BLaER1 treated with 17β-estradiol and CSF1 and Interleukin-3, amounts not matched to agents 10 nM and 100 nM (cell line): ENCODE results near the gene CRIP3.

Experiments used
- H3K27ac ChIP-seq, 11 experiments: shearing (Covaris generic); formaldehyde crosslinking; 2 replicates each; pipeline ENCODE4 v1.8.1; 2022
- H3K27me3 ChIP-seq, 11 experiments: shearing (Covaris generic); formaldehyde crosslinking; 2 replicates each; pipeline ENCODE4 v1.8.1; 2022
- H3K36me3 ChIP-seq, 11 experiments: shearing (Covaris generic); formaldehyde crosslinking; 2 replicates each; pipeline ENCODE4 v1.8.1; 2022
- H3K4me1 ChIP-seq, 10 experiments: shearing (Covaris generic); formaldehyde crosslinking; 2 replicates each; pipeline ENCODE4 v1.8.1; 2022
- H3K4me2 ChIP-seq, 11 experiments: shearing (Covaris generic); formaldehyde crosslinking; 2 replicates each; pipeline ENCODE4 v1.8.1; 2022
- H3K4me3 ChIP-seq, 10 experiments: shearing (Covaris generic); formaldehyde crosslinking; 2 replicates each; pipeline ENCODE4 v1.8.1; 2022
- H3K9ac ChIP-seq, 11 experiments: shearing (Covaris generic); formaldehyde crosslinking; 2 replicates each; pipeline ENCODE4 v1.8.1; 2022
- H3K9me3 ChIP-seq, 11 experiments: shearing (Covaris generic); formaldehyde crosslinking; replicated peaks in 1 of 11; 2 replicates each; pipeline ENCODE4 v1.8.1; 2022
- H4K20me1 ChIP-seq, 11 experiments: shearing (Covaris generic); formaldehyde crosslinking; 2 replicates each; pipeline ENCODE4 v1.8.1; 2022
- Cebpa-rat ChIP-seq, 11 experiments: shearing (Covaris generic); IDR thresholded peaks; 2 replicates each; pipeline ENCODE4 v1.8.1; 2022

CRIP3 gene

DNA sequence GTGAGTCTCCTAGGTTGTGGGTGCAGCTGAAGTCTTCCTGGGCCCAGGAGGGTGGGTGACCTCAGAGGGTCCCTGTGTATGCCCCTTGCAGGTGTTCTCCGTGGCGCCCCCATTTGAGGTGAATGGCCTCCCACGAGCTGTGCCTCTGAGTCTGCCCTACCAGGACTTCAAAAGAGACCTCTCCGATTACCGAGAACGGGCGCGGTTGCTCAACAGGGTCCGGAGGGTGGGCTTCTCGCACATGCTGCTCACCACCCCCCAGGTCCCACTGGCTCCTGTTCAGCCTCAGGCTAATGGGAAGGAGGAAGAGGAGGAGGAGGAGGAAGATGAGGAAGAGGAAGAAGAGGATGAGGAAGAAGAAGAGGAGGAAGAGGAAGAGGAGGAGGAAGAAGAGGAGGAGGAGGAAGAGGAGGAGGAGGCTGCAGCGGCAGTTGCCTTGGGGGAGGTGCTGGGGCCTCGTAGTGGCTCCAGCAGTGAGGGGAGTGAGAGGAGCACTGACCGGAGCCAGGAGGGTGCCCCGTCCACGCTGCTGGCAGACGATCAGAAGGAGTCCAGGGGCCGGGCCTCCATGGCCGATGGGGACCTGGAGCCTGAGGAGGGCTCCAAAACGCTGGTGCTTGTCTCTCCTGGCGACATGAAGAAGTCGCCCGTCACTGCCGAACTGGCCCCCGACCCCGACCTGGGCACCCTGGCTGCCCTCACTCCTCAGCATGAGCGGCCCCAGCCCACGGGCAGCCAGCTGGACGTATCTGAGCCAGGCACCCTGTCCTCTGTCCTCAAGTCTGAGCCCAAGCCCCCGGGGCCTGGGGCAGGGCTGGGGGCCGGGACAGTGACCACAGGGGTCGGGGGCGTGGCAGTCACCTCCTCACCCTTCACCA, 25.8 kb downstream of the CRIP3 start:
- Histone ChIP-seq H3K4me2 (peak overlapping the region; percentile 30 to 68 (median 48)), H3K27me3 (peaks cover 14 to 35% (median 27%) of the 10 kb centered on the region in 11 experiments), H3K9ac (no peak overlapping the region), H3K4me1 (peaks cover 33 to 46% (median 35%) of the 10 kb centered on the region in 10 experiments), H3K4me3 (no peak overlapping the region), H3K27ac (no peak overlapping the region), H3K36me3 (no peaks in the 10 kb centered on the region), H4K20me1 (peaks cover 0 to under 1% (median 0%) of the 10 kb centered on the region in 11 experiments; a peak in 1 of 22 replicates), H3K9me3 (no peaks in the 10 kb centered on the region)
- TF ChIP-seq Cebpa-rat (IDR thresholded peaks at IDR 0.05): no peak

DNA sequence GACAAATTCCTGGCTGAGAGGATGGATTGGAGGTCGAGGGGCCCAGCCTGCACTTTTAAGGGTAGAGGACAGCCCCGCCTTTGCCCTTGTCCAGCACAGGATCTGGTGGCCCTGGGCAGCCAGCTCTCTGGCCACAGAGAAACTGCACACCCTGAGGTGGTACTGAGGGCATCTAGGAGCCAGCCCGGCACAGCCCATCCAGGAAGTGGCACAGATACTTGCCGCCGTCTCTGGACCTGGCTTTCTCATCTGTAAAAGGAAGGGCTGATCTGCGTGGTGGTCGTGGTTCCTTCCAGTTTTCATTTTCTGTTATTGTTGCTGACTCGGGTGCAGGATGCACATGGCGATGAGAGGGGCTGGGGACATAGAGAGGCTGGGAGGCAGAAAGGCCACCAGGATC, 26.6 kb downstream of the CRIP3 start:
- Histone ChIP-seq H4K20me1 (peaks cover 0 to 7% (median 0%) of the 10 kb centered on the region in 11 experiments; a peak in 2 of 22 replicates), H3K9ac (no peak overlapping the region), H3K4me2 (peak overlapping the region in 8 of 11 experiments; percentile 30 to 68 (median 48); a peak in 9 of 22 replicates), H3K4me3 (no peak overlapping the region), H3K4me1 (peaks cover 25 to 37% (median 27%) of the 10 kb centered on the region in 10 experiments), H3K27ac (no peak overlapping the region), H3K36me3 (no peaks in the 10 kb centered on the region), H3K27me3 (peaks cover 22 to 43% (median 35%) of the 10 kb centered on the region in 11 experiments), H3K9me3 (no peaks in the 10 kb centered on the region)
- no peak for TF ChIP-seq Cebpa-rat (IDR thresholded peaks at IDR 0.05)

DNA sequence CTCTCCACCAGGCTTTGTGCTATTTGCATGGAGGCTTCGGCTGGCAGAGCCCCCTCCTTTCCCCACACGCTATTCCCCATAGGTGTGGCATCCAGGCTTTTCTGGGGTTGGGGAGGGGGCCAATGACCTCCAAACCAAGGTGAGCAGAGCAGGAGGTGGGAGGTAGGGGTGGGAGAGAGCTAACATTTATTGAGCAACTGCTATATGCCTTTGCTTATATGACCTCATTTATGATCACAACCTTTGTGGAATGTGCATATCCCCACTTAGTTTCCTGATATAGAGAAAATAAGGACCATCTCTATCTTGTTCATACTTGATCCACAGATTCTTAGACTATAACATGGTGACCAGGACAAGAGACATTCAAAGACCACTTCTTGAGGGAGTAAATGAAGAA, 28.4 kb downstream of the CRIP3 start:
- Histone ChIP-seq H4K20me1 (peaks cover 0 to 7% (median 0%) of the 10 kb centered on the region in 11 experiments; a peak in 2 of 22 replicates), H3K27ac (no peak overlapping the region), H3K9ac (no peak overlapping the region), H3K4me1 (peaks cover 21 to 37% (median 27%) of the 10 kb centered on the region in 10 experiments), H3K4me2 (no peak overlapping the region), H3K9me3 (no peaks in the 10 kb centered on the region), H3K27me3 (peaks cover 31 to 52% (median 41%) of the 10 kb centered on the region in 11 experiments), H3K4me3 (no peak overlapping the region), H3K36me3 (no peaks in the 10 kb centered on the region)
- no peak for TF ChIP-seq Cebpa-rat (IDR thresholded peaks at IDR 0.05)

DNA sequence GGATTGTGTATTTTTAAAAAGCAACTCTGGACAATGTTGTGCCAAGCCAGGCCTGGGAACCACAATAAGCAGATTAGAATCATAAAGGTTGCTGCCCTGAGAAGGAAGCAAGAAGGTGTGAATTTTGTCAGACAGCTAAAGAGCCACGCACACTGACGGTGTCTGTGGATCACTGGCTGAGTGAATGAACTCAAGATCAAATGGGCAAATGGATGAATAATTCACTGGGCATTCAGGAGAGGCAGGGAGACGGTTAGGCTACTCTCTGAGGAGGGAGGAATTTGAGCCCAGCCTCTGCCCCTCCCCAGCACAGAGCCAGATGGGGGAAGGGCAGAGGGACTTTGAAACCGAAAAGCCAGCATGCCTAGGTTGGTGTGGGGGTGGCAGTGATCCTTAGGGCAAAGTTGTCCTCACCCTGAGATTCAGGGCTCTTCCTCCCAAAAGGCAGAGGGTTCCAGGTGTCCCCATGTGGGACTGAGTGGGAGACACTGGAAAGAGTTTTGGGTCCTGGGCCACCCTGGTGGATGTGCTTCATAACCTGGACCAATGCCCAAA, 30.0 kb downstream of the CRIP3 start:
- peaks cover 21 to 33% (median 27%) of the 10 kb centered on the region in 10 experiments for H3K4me1 ChIP-seq
- no peak for TF ChIP-seq Cebpa-rat (IDR thresholded peaks at IDR 0.05)
- peaks cover 44 to 55% (median 49%) of the 10 kb centered on the region in 11 experiments for H3K27me3 ChIP-seq
- peaks cover 0 to 7% (median 0%) of the 10 kb centered on the region in 11 experiments; a peak in 2 of 22 replicates for H4K20me1 ChIP-seq
- H3K36me3 ChIP-seq: no peaks in the 10 kb centered on the region
- H3K4me2 ChIP-seq: no peak overlapping the region
- H3K27ac ChIP-seq: no peak overlapping the region
- no peak overlapping the region for H3K4me3 ChIP-seq
- no peak overlapping the region for H3K9ac ChIP-seq
- H3K9me3 ChIP-seq: no peaks in the 10 kb centered on the region

DNA sequence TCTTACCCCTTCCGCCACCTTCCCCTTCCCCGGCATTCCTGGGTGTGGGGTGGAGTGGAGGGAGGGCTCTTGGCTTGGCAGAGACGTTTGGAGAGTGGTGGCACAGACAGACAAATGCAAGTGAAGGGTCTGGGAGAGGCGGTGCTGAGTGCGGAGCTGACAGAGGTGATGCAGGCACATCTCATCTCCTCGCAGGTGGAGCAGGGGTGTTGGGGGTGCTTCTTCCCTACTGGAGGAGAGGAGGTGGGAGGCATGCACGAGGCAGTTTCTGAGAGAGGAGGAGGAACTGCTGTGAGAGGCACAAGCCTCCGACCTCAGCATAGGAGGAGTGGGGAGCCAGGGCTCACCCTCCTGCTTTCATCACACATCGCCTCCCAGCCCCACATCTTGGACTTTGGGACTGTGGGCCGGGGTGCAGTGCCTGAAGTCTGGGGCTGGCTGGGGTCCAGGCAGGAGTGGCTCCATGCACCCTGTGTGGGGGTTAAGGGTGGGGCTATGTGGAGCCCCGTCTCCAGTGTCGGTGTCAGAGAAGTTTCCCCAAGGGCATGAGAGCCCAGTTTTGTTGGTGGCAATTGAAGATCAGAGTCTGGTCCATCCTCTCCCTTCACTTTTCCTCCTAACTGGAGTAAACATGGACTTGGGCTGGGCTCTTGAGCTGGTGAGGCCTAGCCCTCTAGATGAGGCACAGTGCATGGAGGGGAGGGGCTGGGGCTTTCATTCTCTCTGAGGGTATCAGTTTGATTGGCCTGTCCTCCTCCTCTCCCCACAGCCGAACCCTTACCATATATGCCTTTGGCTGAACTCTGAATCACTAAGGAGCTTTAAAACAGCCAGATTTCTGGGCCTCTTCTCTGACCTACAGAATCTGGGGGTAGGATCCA, 30.7 kb downstream of the CRIP3 start:
- Histone ChIP-seq H3K36me3 (no peaks in the 10 kb centered on the region), H3K27ac (no peak overlapping the region), H3K4me2 (no peak overlapping the region), H3K9ac (no peak overlapping the region), H3K9me3 (no peaks in the 10 kb centered on the region), H4K20me1 (peaks cover 0 to 7% (median 0%) of the 10 kb centered on the region in 11 experiments; a peak in 2 of 22 replicates), H3K27me3 (peaks cover 44 to 62% (median 56%) of the 10 kb centered on the region in 11 experiments), H3K4me3 (no peak overlapping the region), H3K4me1 (peaks cover 15 to 26% (median 21%) of the 10 kb centered on the region in 10 experiments)
- TF ChIP-seq Cebpa-rat (IDR thresholded peaks at IDR 0.05): no peak

DNA sequence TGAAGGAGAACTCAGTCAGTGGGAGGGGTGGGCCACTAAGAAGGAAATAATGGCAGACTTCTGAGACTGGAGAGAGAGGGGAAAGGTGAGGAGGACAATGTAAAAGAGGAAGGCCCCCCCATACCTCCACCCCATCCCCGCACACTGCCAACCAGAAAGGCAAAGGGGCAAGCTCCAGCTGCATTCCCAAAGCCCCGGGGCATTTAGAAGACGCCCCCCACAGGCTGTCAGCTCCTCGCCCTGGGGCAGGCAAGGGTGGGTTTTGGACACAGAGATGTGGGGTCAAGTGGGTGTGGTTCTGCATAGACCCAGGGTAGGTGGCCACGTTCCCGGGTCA, 31.4 kb downstream of the CRIP3 start:
- Histone ChIP-seq H3K4me1 (peaks cover 11 to 20% (median 14%) of the 10 kb centered on the region in 10 experiments; a peak in 19 of 20 replicates), H3K4me3 (no peak overlapping the region), H3K9ac (no peak overlapping the region), H3K36me3 (no peaks in the 10 kb centered on the region), H3K27ac (no peak overlapping the region), H3K27me3 (peaks cover 44 to 68% (median 61%) of the 10 kb centered on the region in 11 experiments), H3K9me3 (no peaks in the 10 kb centered on the region), H3K4me2 (no peak overlapping the region), H4K20me1 (peaks cover 0 to 7% (median 0%) of the 10 kb centered on the region in 11 experiments; a peak in 3 of 22 replicates)
- no peak for TF ChIP-seq Cebpa-rat (IDR thresholded peaks at IDR 0.05)

DNA sequence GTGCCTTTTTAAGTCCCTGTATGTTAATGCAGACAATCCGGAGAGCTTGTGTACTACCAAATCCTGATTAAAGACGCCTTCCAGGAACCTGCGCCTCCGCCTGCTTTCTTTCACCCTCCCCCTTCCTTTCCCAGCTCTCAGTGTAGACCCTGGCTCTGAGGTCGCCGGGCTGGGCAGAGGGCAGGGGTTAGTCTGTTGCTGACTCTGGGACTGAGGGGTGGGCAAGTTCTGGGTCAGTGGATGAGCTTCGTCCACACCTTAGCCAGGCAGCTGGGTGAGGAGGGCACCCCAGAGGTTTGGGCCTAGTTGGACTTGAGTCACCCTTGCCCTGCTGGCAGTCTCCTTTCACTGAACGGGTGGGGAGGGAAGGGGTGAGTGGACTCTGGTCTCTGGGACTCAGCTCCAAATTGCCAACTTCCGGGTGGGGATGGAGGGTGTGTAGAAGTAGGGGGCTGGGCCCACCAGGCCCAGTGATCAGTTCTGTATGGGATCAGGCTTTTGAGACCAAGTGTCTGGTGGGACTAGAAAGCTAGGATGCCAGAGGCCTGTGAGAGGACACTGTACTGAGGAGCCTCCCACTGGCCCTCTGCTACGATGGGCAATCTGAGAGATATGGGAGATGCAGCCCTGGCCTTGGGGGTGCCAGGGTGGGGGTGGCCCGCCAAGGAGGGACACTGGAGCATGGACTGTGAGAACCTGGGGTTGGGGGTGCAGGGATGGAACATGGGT, 31.9 kb downstream of the CRIP3 start:
- Histone ChIP-seq H3K27me3 (peaks cover 44 to 69% (median 63%) of the 10 kb centered on the region in 11 experiments), H3K4me1 (peaks cover 11 to 18% (median 15%) of the 10 kb centered on the region in 10 experiments; a peak in 19 of 20 replicates), H3K4me3 (peak overlapping the region; percentile 24 to 60 (median 41); a peak in 16 of 20 replicates), H3K9ac (peak overlapping the region in 6 of 11 experiments; percentile 15 to 55 (median 31); a peak in 5 of 22 replicates), H3K27ac (no peak overlapping the region), H3K9me3 (no peaks in the 10 kb centered on the region), H3K4me2 (peak overlapping the region; percentile 50 to 89 (median 84)), H4K20me1 (peaks cover 0 to 7% (median 0%) of the 10 kb centered on the region in 11 experiments; a peak in 3 of 22 replicates), H3K36me3 (no peaks in the 10 kb centered on the region)
- no peak for TF ChIP-seq Cebpa-rat (IDR thresholded peaks at IDR 0.05)
